IPS-18a (cell line): ENCODE measurements around the gene CYP26A1.

Experiments used
- H3K27ac ChIP-seq: one replicate; pipeline ENCODE4 v1.5.1; 2013; ENCODE audit warnings: low read length
- H3K27me3 ChIP-seq: one replicate; pipeline ENCODE4 v1.6.1; 2013; ENCODE audit warnings: mild to moderate bottlenecking, low read length; ENCODE audit not compliant: control insufficient read depth, insufficient read depth
- H3K36me3 ChIP-seq: one replicate; pipeline ENCODE4 v1.6.1; 2013; ENCODE audit warnings: low read depth, low read length; ENCODE audit not compliant: control insufficient read depth
- H3K4me1 ChIP-seq: one replicate; pipeline ENCODE4 v1.6.1; 2013; ENCODE audit warnings: low read depth, low read length; ENCODE audit not compliant: control insufficient read depth
- H3K4me3 ChIP-seq: one replicate; pipeline ENCODE4 v1.5.1; 2013; ENCODE audit warnings: low read length
- H3K9ac ChIP-seq: one replicate; pipeline ENCODE4 v1.6.1; 2013; ENCODE audit warnings: mild to moderate bottlenecking, low read length, moderate library complexity
- H3K9me3 ChIP-seq: one replicate; pipeline ENCODE4 v1.6.1; 2013; ENCODE audit warnings: low read depth, low read length; ENCODE audit not compliant: control insufficient read depth

CYP26A1 gene

GRCh38 chr10:93067443-93068365 is 6.0 kb upstream of the CYP26A1 start:
- no peaks in the 10 kb centered on the region for H3K36me3 ChIP-seq
- peaks cover 100% of the 10 kb centered on the region for H3K27me3 ChIP-seq
- peaks cover 17% of the 10 kb centered on the region for H3K4me1 ChIP-seq
- no peak overlapping the region for H3K9ac ChIP-seq
- peak overlapping the region; percentile 42 for H3K4me3 ChIP-seq
- H3K27ac ChIP-seq = no peak overlapping the region
- no peaks in the 10 kb centered on the region for H3K9me3 ChIP-seq

- Histone ChIP-seq H3K27me3 (peaks cover 100% of the 10 kb centered on the region), H3K27ac (no peak overlapping the region), H3K4me1 (peaks cover 18% of the 10 kb centered on the region), H3K9ac (no peak overlapping the region), H3K36me3 (no peaks in the 10 kb centered on the region), H3K4me3 (peak overlapping the region; percentile 42), H3K9me3 (no peaks in the 10 kb centered on the region)
Observed at GRCh38 chr10:93068411-93069244, 5.1 kb upstream of the CYP26A1 start.

GRCh38 chr10:93069245-93069561 is 4.5 kb upstream of the CYP26A1 start:
- Histone ChIP-seq H3K4me3 (no peak overlapping the region), H3K9me3 (no peaks in the 10 kb centered on the region), H3K36me3 (no peaks in the 10 kb centered on the region), H3K27ac (no peak overlapping the region), H3K27me3 (peaks cover 100% of the 10 kb centered on the region), H3K9ac (no peak overlapping the region), H3K4me1 (peaks cover 18% of the 10 kb centered on the region)

- peaks cover 100% of the 10 kb centered on the region for H3K27me3 ChIP-seq
Observed at GRCh38 chr10:93070378-93071176, 3.1 kb upstream of the CYP26A1 start.

GRCh38 chr10:93071177-93071472 is 2.6 kb upstream of the CYP26A1 start:
- Histone ChIP-seq H3K36me3 (no peaks in the 10 kb centered on the region), H3K4me3 (no peak overlapping the region), H3K27ac (no peak overlapping the region), H3K9me3 (no peaks in the 10 kb centered on the region), H3K9ac (no peak overlapping the region), H3K4me1 (peaks cover 13% of the 10 kb centered on the region), H3K27me3 (peaks cover 100% of the 10 kb centered on the region)

More at GRCh38 chr10:93070378-93071176, 3.1 kb upstream of the CYP26A1 start:
- Histone ChIP-seq H3K27ac (no peak overlapping the region), H3K4me3 (no peak overlapping the region), H3K36me3 (no peaks in the 10 kb centered on the region), H3K9me3 (no peaks in the 10 kb centered on the region), H3K9ac (no peak overlapping the region), H3K4me1 (peaks cover 14% of the 10 kb centered on the region)

GRCh38 chr10:93071674-93072224 is 1.9 kb upstream of the CYP26A1 start:
- H3K9me3 ChIP-seq = no peaks in the 10 kb centered on the region
- no peak overlapping the region for H3K27ac ChIP-seq
- peaks cover 100% of the 10 kb centered on the region for H3K27me3 ChIP-seq
- H3K4me3 ChIP-seq = peak overlapping the region; percentile 63
- peaks cover 17% of the 10 kb centered on the region for H3K4me1 ChIP-seq
- no peak overlapping the region for H3K9ac ChIP-seq
- H3K36me3 ChIP-seq = no peaks in the 10 kb centered on the region

GRCh38 chr10:93072225-93072712 is 1.4 kb upstream of the CYP26A1 start:
- no peak overlapping the region for H3K27ac ChIP-seq
- H3K9me3 ChIP-seq = no peaks in the 10 kb centered on the region
- peaks cover 17% of the 10 kb centered on the region for H3K4me1 ChIP-seq
- no peak overlapping the region for H3K9ac ChIP-seq
- peaks cover 99% of the 10 kb centered on the region for H3K27me3 ChIP-seq
- H3K36me3 ChIP-seq = no peaks in the 10 kb centered on the region
- H3K4me3 ChIP-seq = peak overlapping the region; percentile 63

GRCh38 chr10:93072713-93073538 is 767 bp upstream of the CYP26A1 start:
- no peaks in the 10 kb centered on the region for H3K9me3 ChIP-seq
- peaks cover 14% of the 10 kb centered on the region for H3K4me1 ChIP-seq
- H3K27me3 ChIP-seq = peaks cover 98% of the 10 kb centered on the region
- no peak overlapping the region for H3K9ac ChIP-seq
- no peaks in the 10 kb centered on the region for H3K36me3 ChIP-seq
- H3K27ac ChIP-seq = no peak overlapping the region
- H3K4me3 ChIP-seq = peak overlapping the region; percentile 63

- Histone ChIP-seq H3K4me3 (peak overlapping the region; percentile 63), H3K9me3 (no peaks in the 10 kb centered on the region), H3K36me3 (no peaks in the 10 kb centered on the region), H3K27me3 (peaks cover 91% of the 10 kb centered on the region), H3K4me1 (peaks cover 11% of the 10 kb centered on the region), H3K9ac (peak overlapping the region; percentile 2), H3K27ac (no peak overlapping the region)
Observed at GRCh38 chr10:93074147-93074596, 479 bp downstream of the CYP26A1 start.

GRCh38 chr10:93074597-93075368 is 1.1 kb downstream of the CYP26A1 start:
- Histone ChIP-seq H3K4me1 (peaks cover 11% of the 10 kb centered on the region), H3K36me3 (no peaks in the 10 kb centered on the region), H3K4me3 (peak overlapping the region; percentile 63), H3K27me3 (peaks cover 85% of the 10 kb centered on the region), H3K9me3 (no peaks in the 10 kb centered on the region), H3K9ac (peak overlapping the region; percentile 2), H3K27ac (no peak overlapping the region)
